GM23338 (cell line): ENCODE results near the gene STPG4. TPM values are rescaled to one million over a fixed set of nuclear protein-coding genes. Genes with fewer than 3 reads are reported as not detected.

Experiments
- ATAC-seq: fragments of 200-7000 bp; cut with Tn5 transposase; 3 replicates; pipeline ENCODE4 v1.9.1; 2020
- DNase-seq: peaks from one replicate; pipeline ENCODE4 v3.0.0-alpha.2; 2015; ENCODE audit warnings: low spot score
- H2AFZ ChIP-seq: fragments of 200-600 bp; sonication (generic); 2 replicates; pipeline ENCODE4 v1.8.0; 2016; ENCODE audit warnings: antibody characterized with exemption, mild to moderate bottlenecking, moderate library complexity
- H3F3A ChIP-seq: fragments of 200-600 bp; sonication (generic); replicated peaks from 2 replicates; pipeline ENCODE4 v1.8.0; 2017; ENCODE audit warnings: antibody characterized with exemption, mixed run types, low read depth
- H3K27ac ChIP-seq: fragments of 200-600 bp; sonication (generic); 2 replicates; pipeline ENCODE4 v1.6.1; 2016; ENCODE audit warnings: low read depth
- H3K27me3 ChIP-seq: fragments of 200-600 bp; sonication (generic); 2 replicates; pipeline ENCODE4 v1.8.0; 2016; ENCODE audit warnings: mild to moderate bottlenecking, mixed run types, moderate library complexity; ENCODE audit not compliant: insufficient read depth
- H3K36me3 ChIP-seq: fragments of 200-600 bp; sonication (generic); 2 replicates; pipeline ENCODE4 v1.8.0; 2016; ENCODE audit warnings: mild to moderate bottlenecking; ENCODE audit not compliant: insufficient read depth
- H3K4me1 ChIP-seq: fragments of 200-600 bp; sonication (generic); 2 replicates; pipeline ENCODE4 v1.8.0; 2016; ENCODE audit warnings: mild to moderate bottlenecking, moderate library complexity; ENCODE audit not compliant: insufficient read depth
- H3K4me2 ChIP-seq: fragments of 200-600 bp; sonication (generic); 2 replicates; pipeline ENCODE4 v1.7.1; 2017; ENCODE audit warnings: mixed run types
- H3K4me3 ChIP-seq: fragments of 200-600 bp; sonication (generic); 2 replicates; pipeline ENCODE4 v1.6.1; 2016; ENCODE audit warnings: mixed run types
- H3K79me2 ChIP-seq: fragments of 200-600 bp; sonication (generic); replicated peaks from 2 replicates; pipeline ENCODE4 v1.8.0; 2017; ENCODE audit warnings: mild to moderate bottlenecking; ENCODE audit not compliant: insufficient read depth
- H3K9me2 ChIP-seq: fragments of 200-600 bp; sonication (generic); 2 replicates; pipeline ENCODE4 v1.8.0; 2017; ENCODE audit not compliant: insufficient read depth
- H4K20me1 ChIP-seq: fragments of 200-600 bp; sonication (generic); replicated peaks from 2 replicates; pipeline ENCODE4 v1.8.0; 2017; ENCODE audit warnings: mild to moderate bottlenecking; ENCODE audit not compliant: insufficient read depth
- H3K27ac Mint-ChIP-seq: 2 replicates; pipeline ENCODE4 v1.8.0; 2020; ENCODE audit warnings: inconsistent platforms, mild to moderate bottlenecking, moderate library complexity, mixed read lengths
- H3K27me3 Mint-ChIP-seq: 3 replicates; pipeline ENCODE4 v1.8.0; 2022; ENCODE audit warnings: low read depth, mild to moderate bottlenecking, moderate library complexity, mixed read lengths, inconsistent platforms; ENCODE audit not compliant: insufficient read depth, poor library complexity
- H3K36me3 Mint-ChIP-seq: 3 replicates; pipeline ENCODE4 v1.8.0; 2021; ENCODE audit warnings: low read depth, mild to moderate bottlenecking, inconsistent platforms, moderate library complexity, mixed read lengths
- H3K4me1 Mint-ChIP-seq: 3 replicates; pipeline ENCODE4 v1.8.0; 2020; ENCODE audit warnings: mild to moderate bottlenecking, inconsistent platforms, mixed read lengths
- H3K4me3 Mint-ChIP-seq: 3 replicates; pipeline ENCODE4 v1.8.0; 2021; ENCODE audit warnings: moderate library complexity, mild to moderate bottlenecking, inconsistent platforms, mixed read lengths
- H3K9me3 Mint-ChIP-seq: 3 replicates; pipeline ENCODE4 v1.8.0; 2020; ENCODE audit warnings: moderate library complexity, mild to moderate bottlenecking, inconsistent platforms, mixed read lengths
- CREB1 ChIP-seq: fragments of 250-450 bp; sonication (Bioruptor Pico); IDR thresholded peaks from 2 replicates; pipeline ENCODE4 v1.5.0; 2020; ENCODE audit warnings: low read depth, mild to moderate bottlenecking, moderate library complexity
- ETS1 ChIP-seq: IDR thresholded peaks from 2 replicates; pipeline ENCODE4 v1.6.1; 2016; ENCODE audit warnings: antibody characterized with exemption
- EZH2 ChIP-seq: fragments of 200-600 bp; sonication (generic); IDR thresholded peaks from one replicate; pipeline ENCODE4 v1.8.0; 2017; ENCODE audit warnings: antibody characterized with exemption, mild to moderate bottlenecking, low read depth; ENCODE audit not compliant: unreplicated experiment
- EZH2phosphoT487 ChIP-seq: fragments of 200-600 bp; sonication (generic); IDR thresholded peaks from one replicate; pipeline ENCODE4 v1.8.1; 2018; ENCODE audit warnings: antibody characterized with exemption; ENCODE audit not compliant: unreplicated experiment
- JUNB ChIP-seq: IDR thresholded peaks from one replicate; pipeline ENCODE4 v1.6.1; 2016; ENCODE audit warnings: antibody characterized with exemption; ENCODE audit not compliant: unreplicated experiment
- NANOG ChIP-seq: IDR thresholded peaks from 2 replicates; pipeline ENCODE4 v1.6.1; 2016; ENCODE audit warnings: antibody characterized with exemption, borderline replicate concordance
- POLR2AphosphoS5 ChIP-seq: IDR thresholded peaks from 2 replicates; pipeline ENCODE4 v1.6.1; 2016; ENCODE audit warnings: antibody characterized with exemption, low read depth
- REST ChIP-seq: IDR thresholded peaks from one replicate; pipeline ENCODE4 v1.6.1; 2018; ENCODE audit warnings: antibody characterized with exemption; ENCODE audit not compliant: unreplicated experiment
- STAT1 ChIP-seq: IDR thresholded peaks from one replicate; pipeline ENCODE4 v1.6.1; 2016; ENCODE audit warnings: antibody characterized with exemption; ENCODE audit not compliant: unreplicated experiment
- ZNF114 ChIP-seq: fragments of 250-450 bp; sonication (Bioruptor Pico); IDR thresholded peaks from 2 replicates; pipeline ENCODE4 v1.5.0; 2020; ENCODE audit warnings: mild to moderate bottlenecking, moderate library complexity
- ZNF331 ChIP-seq: fragments of 250-450 bp; sonication (Bioruptor Pico); IDR thresholded peaks from 2 replicates; pipeline ENCODE4 v1.5.0; 2020; ENCODE audit warnings: low read depth, mild to moderate bottlenecking, moderate library complexity
- ZNF462 ChIP-seq: fragments of 250-450 bp; sonication (Bioruptor Pico); IDR thresholded peaks from 2 replicates; pipeline ENCODE4 v1.5.0; 2020; ENCODE audit warnings: mild to moderate bottlenecking, moderate library complexity
- polyA plus RNA-seq: library from polyadenylated mRNA; unstranded; fragments of >200 nt; fragmentation: Nextera tagmentation; extraction: Ambion mirVana; gene quantifications from 2 replicates; pipeline ENCODE4 v1.2.1, GENCODE V29; 2016
- total RNA-seq: library from RNA; depleted of rRNA; stranded (reverse); fragments of >200 nt; shearing (Covaris generic); gene quantifications from 2 replicates; pipeline ENCODE4 v1.2.3, GENCODE V29; 2014
- TF ChIP-seq, protein P1 (sequence below), 2 experiments: fragments of 200-600 bp in 1 of 2; sonication (generic) in 1 of 2; conservative IDR thresholded peaks; 2 replicates each; pipeline versions ENCODE4 v1.5.1 to v1.6.1; 2016 to 2017; ENCODE audit warnings: antibody characterized with exemption in 2 of 2, low read depth in 2 of 2, mild to moderate bottlenecking in 2 of 2, moderate library complexity in 1 of 2

Gene STPG4
- total and polyA plus RNA-seq, 2 experiments from 2014 or later = 0.28 TPM; not detected in 1

DNA sequence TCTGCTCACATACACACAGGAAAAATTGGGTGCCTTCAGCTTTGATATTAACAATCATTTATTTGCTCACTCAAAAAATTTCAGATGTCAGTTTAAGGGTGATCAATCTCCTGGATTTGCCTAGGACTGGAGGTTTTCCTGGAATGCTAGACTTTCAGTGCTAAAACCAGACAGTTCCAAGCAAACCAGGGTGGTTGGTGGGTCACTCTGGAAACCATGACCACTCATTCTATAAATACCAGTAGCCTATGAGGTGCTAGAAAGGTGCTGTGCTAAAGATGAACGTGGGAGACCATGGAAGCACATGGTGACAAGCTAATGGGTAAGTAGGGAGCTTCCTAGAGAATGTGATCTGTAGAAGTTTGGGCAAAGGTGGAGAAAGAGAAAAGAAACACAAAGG is 25.4 kb upstream of the STPG4 start:
- H3K27me3 ChIP-seq = no peaks in the 10 kb centered on the region
- TF ChIP-seq NANOG (no peak), JUNB (no peak), ZNF462 (CRISPR knock-in tag) (no peak), STAT1 (no peak), POLR2AphosphoS5 (no peak), ETS1 (no peak), CREB1 (CRISPR knock-in tag) (no peak), EZH2 (no peak), ZNF114 (CRISPR knock-in tag) (no peak), EZH2phosphoT487 (no peak), ZNF331 (CRISPR knock-in tag) (no peak), REST (no peak)
- TF ChIP-seq, protein P1, sequence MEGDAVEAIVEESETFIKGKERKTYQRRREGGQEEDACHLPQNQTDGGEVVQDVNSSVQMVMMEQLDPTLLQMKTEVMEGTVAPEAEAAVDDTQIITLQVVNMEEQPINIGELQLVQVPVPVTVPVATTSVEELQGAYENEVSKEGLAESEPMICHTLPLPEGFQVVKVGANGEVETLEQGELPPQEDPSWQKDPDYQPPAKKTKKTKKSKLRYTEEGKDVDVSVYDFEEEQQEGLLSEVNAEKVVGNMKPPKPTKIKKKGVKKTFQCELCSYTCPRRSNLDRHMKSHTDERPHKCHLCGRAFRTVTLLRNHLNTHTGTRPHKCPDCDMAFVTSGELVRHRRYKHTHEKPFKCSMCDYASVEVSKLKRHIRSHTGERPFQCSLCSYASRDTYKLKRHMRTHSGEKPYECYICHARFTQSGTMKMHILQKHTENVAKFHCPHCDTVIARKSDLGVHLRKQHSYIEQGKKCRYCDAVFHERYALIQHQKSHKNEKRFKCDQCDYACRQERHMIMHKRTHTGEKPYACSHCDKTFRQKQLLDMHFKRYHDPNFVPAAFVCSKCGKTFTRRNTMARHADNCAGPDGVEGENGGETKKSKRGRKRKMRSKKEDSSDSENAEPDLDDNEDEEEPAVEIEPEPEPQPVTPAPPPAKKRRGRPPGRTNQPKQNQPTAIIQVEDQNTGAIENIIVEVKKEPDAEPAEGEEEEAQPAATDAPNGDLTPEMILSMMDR (conservative IDR thresholded peaks at IDR 0.05; ENCODE audit: low read depth in 2 of 2) = no peak
- ATAC-seq (no peak), DNase-seq (no peak)
- H3K4me2 ChIP-seq = no peak overlapping the region
- no peaks in the 10 kb centered on the region for H3K9me2 ChIP-seq
- H3K27ac Mint-ChIP-seq = no peak overlapping the region
- peaks cover 28% of the 10 kb centered on the region for H3K4me1 Mint-ChIP-seq
- H3K27ac ChIP-seq = no peak overlapping the region
- H3K4me3 ChIP-seq = no peak overlapping the region
- peaks cover 6% of the 10 kb centered on the region for H3K79me2 ChIP-seq
- no peak overlapping the region for H3K4me3 Mint-ChIP-seq
- peaks cover 24% of the 10 kb centered on the region for H3K4me1 ChIP-seq
- H2AFZ ChIP-seq = no peak overlapping the region
- H3F3A ChIP-seq = no peaks in the 10 kb centered on the region
- H3K27me3 Mint-ChIP-seq = peaks cover 17% of the 10 kb centered on the region
- no peaks in the 10 kb centered on the region; the same call in 1 of the 2 replicates for H4K20me1 ChIP-seq
- peaks cover 5% of the 10 kb centered on the region for H3K36me3 Mint-ChIP-seq
- H3K36me3 ChIP-seq = no peaks in the 10 kb centered on the region
- H3K9me3 Mint-ChIP-seq = peaks cover 6% of the 10 kb centered on the region; the same call in 2 of the 3 replicates
